Left ventricle myocardium inferior (tissue), 1 donor: ENCODE measurements around the gene USP17L18. TPM values are rescaled to one million over a fixed set of nuclear protein-coding genes. Genes with fewer than 3 reads are reported as not detected.
"Not testable (repeated sequence)": the region's sequence is repeated elsewhere in the genome, so short reads cannot be mapped to it uniquely, and the experiment has no call there.

Experiments
- DNase-seq: peaks from one replicate; pipeline ENCODE4 v3.0.0-alpha.2; 2020
- H3K27ac ChIP-seq: fragments of 200-600 bp; replicated peaks from 2 replicates; pipeline ENCODE4 v1.8.0; 2021
- H3K27me3 ChIP-seq: fragments of 200-600 bp; 2 replicates; pipeline ENCODE4 v1.8.0; 2021; ENCODE audit warnings: low read depth
- H3K36me3 ChIP-seq: fragments of 200-600 bp; 2 replicates; pipeline ENCODE4 v1.8.0; 2021
- H3K4me1 ChIP-seq: fragments of 200-600 bp; 2 replicates; pipeline ENCODE4 v1.8.0; 2021
- H3K4me3 ChIP-seq: fragments of 200-600 bp; 2 replicates; pipeline ENCODE4 v1.8.0; 2021; ENCODE audit warnings: mild to moderate bottlenecking, moderate library complexity
- H3K9me3 ChIP-seq: fragments of 200-600 bp; replicated peaks from 2 replicates; pipeline ENCODE4 v1.8.0; 2021
- intact Hi-C: fragments of 100-400 bp; cut with micrococcal nuclease; formaldehyde crosslinking; loops from one replicate; pipeline ENCODE4 v1.11.0; 2022
- long read RNA-seq: library from polyadenylated mRNA; unstranded; transcript quantifications from one replicate; pipeline ENCODE4 v2.0.0, GENCODE V29; 2021
- total RNA-seq: library from RNA; stranded (reverse); fragmentation: NEBNext Ultra II Directional; extraction: Animal tissue kit (Norgen Biotek cat#: 25700); gene quantifications from one replicate; pipeline ENCODE4 v1.2.1, GENCODE V29; 2021
- donor health status: DM: no; HTN: yes; CAD: no; lungs with severe emphysema.

USP17L18 gene, protein sequence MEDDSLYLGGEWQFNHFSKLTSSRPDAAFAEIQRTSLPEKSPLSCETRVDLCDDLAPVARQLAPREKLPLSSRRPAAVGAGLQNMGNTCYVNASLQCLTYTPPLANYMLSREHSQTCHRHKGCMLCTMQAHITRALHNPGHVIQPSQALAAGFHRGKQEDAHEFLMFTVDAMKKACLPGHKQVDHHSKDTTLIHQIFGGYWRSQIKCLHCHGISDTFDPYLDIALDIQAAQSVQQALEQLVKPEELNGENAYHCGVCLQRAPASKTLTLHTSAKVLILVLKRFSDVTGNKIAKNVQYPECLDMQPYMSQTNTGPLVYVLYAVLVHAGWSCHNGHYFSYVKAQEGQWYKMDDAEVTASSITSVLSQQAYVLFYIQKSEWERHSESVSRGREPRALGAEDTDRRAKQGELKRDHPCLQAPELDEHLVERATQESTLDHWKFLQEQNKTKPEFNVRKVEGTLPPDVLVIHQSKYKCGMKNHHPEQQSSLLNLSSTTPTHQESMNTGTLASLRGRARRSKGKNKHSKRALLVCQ
- total RNA-seq, result not detected
- long read RNA-seq, result 0 reads

DNA sequence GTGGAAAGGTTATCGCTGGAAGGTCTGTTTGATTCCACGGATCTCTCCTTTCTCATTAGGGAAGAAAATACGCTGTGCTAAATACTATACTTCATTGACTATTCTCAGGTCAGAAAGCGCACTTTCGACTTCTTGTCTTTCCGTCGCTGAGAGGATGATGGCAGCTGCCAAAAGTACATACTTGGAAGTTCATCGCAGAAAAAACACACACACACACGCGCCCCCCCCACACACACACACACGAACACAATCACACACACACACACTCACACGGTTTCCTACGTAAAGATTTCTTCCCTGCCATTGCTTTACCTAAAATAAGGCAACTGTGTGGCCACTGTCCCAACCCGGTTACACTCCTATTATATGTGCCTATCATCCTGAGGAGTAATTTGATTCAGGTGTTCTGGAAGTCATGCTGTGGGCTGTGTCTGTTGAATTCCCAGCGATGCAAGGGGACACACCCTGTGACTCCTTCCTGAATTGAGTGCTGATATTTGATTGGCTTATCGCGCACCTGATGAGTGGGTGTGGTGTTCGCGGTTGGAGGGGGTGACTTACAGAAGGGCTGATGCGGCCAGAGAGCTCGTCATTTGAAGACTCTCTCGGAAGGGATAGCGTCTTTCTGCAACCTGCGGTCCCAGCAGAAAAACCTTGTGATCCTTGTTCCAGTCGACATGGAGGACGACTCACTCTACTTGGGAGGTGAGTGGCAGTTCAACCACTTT, at the start of gene USP17L18:
TSS of gene USP17L18 (plus strand) at position 678 of the 728 bp plus-strand sequence. CDS start at position 678, 0 bp downstream.
- H3K9me3 ChIP-seq, intact Hi-C loops, H3K4me1 ChIP-seq, H3K27ac ChIP-seq, H3K36me3 ChIP-seq, H3K27me3 ChIP-seq, H3K4me3 ChIP-seq: not testable (repeated sequence)
- DNase-seq, result peak; percentile 2

DNA sequence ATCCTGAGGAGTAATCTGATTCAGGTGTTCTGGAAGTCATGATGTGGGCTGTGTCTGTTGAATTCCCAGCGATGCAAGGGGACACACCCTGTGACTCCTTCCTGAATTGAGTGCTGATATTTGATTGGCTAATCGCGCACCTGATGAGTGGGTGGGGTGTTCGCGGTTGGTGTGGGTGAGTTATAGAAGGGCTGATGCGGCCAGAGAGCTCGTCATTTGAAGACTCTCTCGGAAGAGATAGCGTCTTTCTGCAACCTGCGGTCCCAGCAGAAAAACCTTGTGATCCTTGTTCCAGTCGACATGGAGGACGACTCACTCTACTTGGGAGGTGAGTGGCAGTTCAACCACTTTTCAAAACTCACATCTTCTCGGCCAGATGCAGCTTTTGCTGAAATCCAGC, 38.1 kb upstream of the USP17L18 start, which contains the start of gene USP17L10:
TSS of gene USP17L10 (plus strand) at position 301 of the 400 bp plus-strand sequence. CDS start at position 301, 0 bp downstream.
- intact Hi-C loops, result not testable (repeated sequence)

DNA sequence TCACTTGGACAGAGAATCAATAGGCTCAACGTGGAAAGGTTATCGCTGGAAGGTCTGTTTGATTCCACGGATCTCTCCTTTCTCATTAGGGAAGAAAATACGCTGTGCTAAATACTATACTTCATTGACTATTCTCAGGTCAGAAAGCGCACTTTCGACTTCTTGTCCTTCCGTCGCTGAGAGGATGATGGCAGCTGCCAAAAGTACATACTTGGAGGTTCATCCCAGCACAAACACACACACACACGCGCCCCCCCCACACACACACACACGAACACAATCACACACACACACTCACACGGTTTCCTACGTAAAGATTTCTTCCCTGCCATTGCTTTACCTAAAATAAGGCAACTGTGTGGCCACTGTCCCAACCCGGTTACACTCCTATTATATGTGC, 33.7 kb upstream of the USP17L18 start:
- H3K4me1 ChIP-seq, intact Hi-C loops, H3K36me3 ChIP-seq, DNase-seq, H3K4me3 ChIP-seq, H3K27me3 ChIP-seq, H3K9me3 ChIP-seq, H3K27ac ChIP-seq: not testable (repeated sequence)

More for the DNA sequence above, 38.1 kb upstream of the USP17L18 start, which contains the start of gene USP17L10:
- not testable (repeated sequence) for H3K9me3 ChIP-seq, H3K27ac ChIP-seq, H3K4me3 ChIP-seq, H3K27me3 ChIP-seq, H3K4me1 ChIP-seq, DNase-seq, H3K36me3 ChIP-seq

DNA sequence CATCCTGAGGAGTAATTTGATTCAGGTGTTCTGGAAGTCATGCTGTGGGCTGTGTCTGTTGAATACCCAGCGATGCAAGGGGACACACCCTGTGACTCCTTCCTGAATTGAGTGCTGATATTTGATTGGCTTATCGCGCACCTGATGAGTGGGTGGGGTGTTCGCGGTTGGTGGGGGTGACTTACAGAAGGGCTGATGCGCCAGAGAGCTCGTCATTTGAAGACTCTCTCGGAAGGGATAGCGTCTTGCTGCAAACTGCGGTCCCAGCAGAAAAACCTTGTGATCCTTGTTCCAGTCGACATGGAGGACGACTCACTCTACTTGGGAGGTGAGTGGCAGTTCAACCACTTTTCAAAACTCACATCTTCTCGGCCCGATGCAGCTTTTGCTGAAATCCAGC, 33.3 kb upstream of the USP17L18 start, which contains the start of gene USP17L11:
TSS of gene USP17L11 (plus strand) at position 301 of the 400 bp plus-strand sequence. CDS start at position 301, 0 bp downstream.
- DNase-seq, intact Hi-C loops, H3K9me3 ChIP-seq, H3K4me3 ChIP-seq, H3K27ac ChIP-seq, H3K4me1 ChIP-seq, H3K27me3 ChIP-seq, H3K36me3 ChIP-seq: not testable (repeated sequence)

DNA sequence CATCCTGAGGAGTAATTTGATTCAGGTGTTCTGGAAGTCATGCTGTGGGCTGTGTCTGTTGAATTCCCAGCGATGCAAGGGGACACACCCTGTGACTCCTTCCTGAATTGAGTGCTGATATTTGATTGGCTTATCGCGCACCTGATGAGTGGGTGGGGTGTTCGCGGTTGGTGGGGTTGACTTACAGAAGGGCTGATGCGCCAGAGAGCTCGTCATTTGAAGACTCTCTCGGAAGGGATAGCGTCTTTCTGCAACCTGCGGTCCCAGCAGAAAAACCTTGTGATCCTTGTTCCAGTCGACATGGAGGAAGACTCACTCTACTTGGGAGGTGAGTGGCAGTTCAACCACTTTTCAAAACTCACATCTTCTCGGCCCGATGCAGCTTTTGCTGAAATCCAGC, 28.6 kb upstream of the USP17L18 start, which contains the start of gene USP17L12:
TSS of gene USP17L12 (plus strand) at position 301 of the 400 bp plus-strand sequence. CDS start at position 301, 0 bp downstream.
- H3K9me3 ChIP-seq, H3K36me3 ChIP-seq, H3K27me3 ChIP-seq, H3K4me3 ChIP-seq, H3K4me1 ChIP-seq, intact Hi-C loops, H3K27ac ChIP-seq, DNase-seq: not testable (repeated sequence)

DNA sequence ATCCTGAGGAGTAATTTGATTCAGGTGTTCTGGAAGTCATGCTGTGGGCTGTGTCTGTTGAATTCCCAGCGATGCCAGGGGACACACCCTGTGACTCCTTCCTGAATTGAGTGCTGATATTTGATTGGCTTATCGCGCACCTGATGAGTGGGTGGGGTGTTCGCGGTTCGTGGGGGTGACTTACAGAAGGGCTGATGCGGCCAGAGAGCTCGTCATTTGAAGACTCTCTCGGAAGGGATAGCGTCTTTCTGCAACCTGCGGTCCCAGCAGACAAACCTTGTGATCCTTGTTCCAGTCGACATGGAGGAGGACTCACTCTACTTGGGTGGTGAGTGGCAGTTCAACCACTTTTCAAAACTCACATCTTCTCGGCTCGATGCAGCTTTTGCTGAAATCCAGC, 23.8 kb upstream of the USP17L18 start, which contains the start of gene USP17L13:
TSS of gene USP17L13 (plus strand) at position 301 of the 400 bp plus-strand sequence. CDS start at position 301, 0 bp downstream.
- H3K36me3 ChIP-seq, H3K27ac ChIP-seq, H3K4me3 ChIP-seq, H3K9me3 ChIP-seq, H3K4me1 ChIP-seq, H3K27me3 ChIP-seq, intact Hi-C loops, DNase-seq: not testable (repeated sequence)

DNA sequence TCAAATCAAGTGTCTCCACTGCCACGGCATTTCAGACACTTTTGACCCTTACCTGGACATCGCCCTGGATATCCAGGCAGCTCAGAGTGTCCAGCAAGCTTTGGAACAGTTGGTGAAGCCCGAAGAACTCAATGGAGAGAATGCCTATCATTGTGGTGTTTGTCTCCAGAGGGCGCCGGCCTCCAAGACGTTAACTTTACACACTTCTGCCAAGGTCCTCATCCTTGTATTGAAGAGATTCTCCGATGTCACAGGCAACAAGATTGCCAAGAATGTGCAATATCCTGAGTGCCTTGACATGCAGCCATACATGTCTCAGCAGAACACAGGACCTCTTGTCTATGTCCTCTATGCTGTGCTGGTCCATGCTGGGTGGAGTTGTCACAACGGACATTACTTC, 18.2 kb upstream of the USP17L18 start:
- H3K36me3 ChIP-seq, H3K9me3 ChIP-seq, H3K4me1 ChIP-seq, H3K27me3 ChIP-seq, DNase-seq, H3K27ac ChIP-seq, H3K4me3 ChIP-seq, intact Hi-C loops: not testable (repeated sequence)

DNA sequence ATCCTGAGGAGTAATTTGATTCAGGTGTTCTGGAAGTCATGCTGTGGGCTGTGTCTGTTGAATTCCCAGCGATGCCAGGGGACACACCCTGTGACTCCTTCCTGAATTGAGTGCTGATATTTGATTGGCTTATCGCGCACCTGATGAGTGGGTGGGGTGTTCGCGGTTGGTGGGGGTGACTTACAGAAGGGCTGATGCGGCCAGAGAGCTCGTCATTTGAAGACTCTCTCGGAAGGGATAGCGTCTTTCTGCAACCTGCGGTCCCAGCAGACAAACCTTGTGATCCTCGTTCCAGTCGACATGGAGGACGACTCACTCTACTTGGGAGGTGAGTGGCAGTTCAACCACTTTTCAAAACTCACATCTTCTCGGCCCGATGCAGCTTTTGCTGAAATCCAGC, 14.3 kb upstream of the USP17L18 start, which contains the start of gene USP17L15:
TSS of gene USP17L15 (plus strand) at position 301 of the 400 bp plus-strand sequence. CDS start at position 301, 0 bp downstream.
- intact Hi-C loops, H3K36me3 ChIP-seq, H3K9me3 ChIP-seq, H3K27ac ChIP-seq, H3K27me3 ChIP-seq, DNase-seq, H3K4me3 ChIP-seq, H3K4me1 ChIP-seq: not testable (repeated sequence)

DNA sequence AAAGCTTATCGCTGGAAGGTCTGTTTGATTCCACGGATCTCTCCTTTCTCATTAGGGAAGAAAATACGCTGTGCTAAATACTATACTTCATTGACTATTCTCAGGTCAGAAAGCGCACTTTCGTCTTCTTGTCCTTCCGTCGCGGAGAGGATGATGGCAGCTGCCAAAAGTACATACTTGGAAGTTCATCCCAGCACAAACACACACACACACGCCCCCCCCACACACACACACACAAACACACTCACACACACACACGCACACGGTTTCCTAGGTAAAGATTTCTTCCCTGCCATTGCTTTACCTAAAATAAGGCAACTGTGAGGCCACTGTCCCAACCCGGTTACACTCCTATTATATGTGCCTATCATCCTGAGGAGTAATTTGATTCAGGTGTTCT, 10.0 kb upstream of the USP17L18 start:
- DNase-seq, H3K36me3 ChIP-seq, H3K4me3 ChIP-seq, H3K4me1 ChIP-seq, intact Hi-C loops, H3K9me3 ChIP-seq, H3K27me3 ChIP-seq, H3K27ac ChIP-seq: not testable (repeated sequence)

DNA sequence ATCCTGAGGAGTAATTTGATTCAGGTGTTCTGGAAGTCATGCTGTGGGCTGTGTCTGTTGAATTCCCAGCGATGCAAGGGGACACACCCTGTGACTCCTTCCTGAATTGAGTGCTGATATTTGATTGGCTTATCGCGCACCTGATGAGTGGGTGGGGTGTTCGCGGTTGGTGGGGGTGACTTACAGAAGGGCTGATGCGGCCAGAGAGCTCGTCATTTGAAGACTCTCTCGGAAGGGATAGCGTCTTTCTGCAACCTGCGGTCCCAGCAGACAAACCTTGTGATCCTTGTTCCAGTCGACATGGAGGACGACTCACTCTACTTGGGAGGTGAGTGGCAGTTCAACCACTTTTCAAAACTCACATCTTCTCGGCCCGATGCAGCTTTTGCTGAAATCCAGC, 4.9 kb upstream of the USP17L18 start, which contains the start of gene USP17L17:
TSS of gene USP17L17 (plus strand) at position 301 of the 400 bp plus-strand sequence. CDS start at position 301, 0 bp downstream.
- intact Hi-C loops, H3K9me3 ChIP-seq, H3K27me3 ChIP-seq, H3K36me3 ChIP-seq, H3K27ac ChIP-seq, DNase-seq, H3K4me1 ChIP-seq, H3K4me3 ChIP-seq: not testable (repeated sequence)

DNA sequence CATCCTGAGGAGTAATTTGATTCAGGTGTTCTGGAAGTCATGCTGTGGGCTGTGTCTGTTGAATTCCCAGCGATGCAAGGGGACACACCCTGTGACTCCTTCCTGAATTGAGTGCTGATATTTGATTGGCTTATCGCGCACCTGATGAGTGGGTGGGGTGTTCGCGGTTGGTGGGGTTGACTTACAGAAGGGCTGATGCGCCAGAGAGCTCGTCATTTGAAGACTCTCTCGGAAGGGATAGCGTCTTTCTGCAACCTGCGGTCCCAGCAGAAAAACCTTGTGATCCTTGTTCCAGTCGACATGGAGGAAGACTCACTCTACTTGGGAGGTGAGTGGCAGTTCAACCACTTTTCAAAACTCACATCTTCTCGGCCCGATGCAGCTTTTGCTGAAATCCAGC, 4.6 kb downstream of the USP17L18 start, which contains the start of gene USP17L19:
TSS of gene USP17L19 (plus strand) at position 301 of the 400 bp plus-strand sequence. CDS start at position 301, 0 bp downstream.
- intact Hi-C loops, H3K9me3 ChIP-seq, H3K4me3 ChIP-seq: not testable (repeated sequence)

DNA sequence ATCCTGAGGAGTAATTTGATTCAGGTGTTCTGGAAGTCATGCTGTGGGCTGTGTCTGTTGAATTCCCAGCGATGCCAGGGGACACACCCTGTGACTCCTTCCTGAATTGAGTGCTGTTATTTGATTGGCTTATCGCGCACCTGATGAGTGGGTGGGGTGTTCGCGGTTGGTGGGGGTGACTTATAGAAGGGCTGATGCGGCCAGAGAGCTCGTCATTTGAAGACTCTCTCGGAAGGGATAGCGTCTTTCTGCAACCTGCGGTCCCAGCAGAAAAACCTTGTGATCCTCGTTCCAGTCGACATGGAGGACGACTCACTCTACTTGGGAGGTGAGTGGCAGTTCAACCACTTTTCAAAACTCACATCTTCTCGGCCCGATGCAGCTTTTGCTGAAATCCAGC, 9.4 kb downstream of the USP17L18 start, which contains the start of gene USP17L20:
TSS of gene USP17L20 (plus strand) at position 301 of the 400 bp plus-strand sequence. CDS start at position 301, 0 bp downstream.
- DNase-seq, H3K27ac ChIP-seq, H3K4me3 ChIP-seq, intact Hi-C loops, H3K27me3 ChIP-seq, H3K4me1 ChIP-seq, H3K36me3 ChIP-seq, H3K9me3 ChIP-seq: not testable (repeated sequence)

More for the DNA sequence above, 4.6 kb downstream of the USP17L18 start, which contains the start of gene USP17L19:
- not testable (repeated sequence) for H3K36me3 ChIP-seq, H3K27ac ChIP-seq, DNase-seq, H3K4me1 ChIP-seq, H3K27me3 ChIP-seq

DNA sequence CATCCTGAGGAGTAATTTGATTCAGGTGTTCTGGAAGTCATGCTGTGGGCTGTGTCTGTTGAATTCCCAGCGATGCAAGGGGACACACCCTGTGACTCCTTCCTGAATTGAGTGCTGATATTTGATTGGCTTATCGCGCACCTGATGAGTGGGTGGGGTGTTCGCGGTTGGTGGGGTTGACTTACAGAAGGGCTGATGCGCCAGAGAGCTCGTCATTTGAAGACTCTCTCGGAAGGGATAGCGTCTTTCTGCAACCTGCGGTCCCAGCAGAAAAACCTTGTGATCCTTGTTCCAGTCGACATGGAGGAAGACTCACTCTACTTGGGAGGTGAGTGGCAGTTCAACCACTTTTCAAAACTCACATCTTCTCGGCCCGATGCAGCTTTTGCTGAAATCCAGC, 14.1 kb downstream of the USP17L18 start, which contains the start of gene USP17L21:
TSS of gene USP17L21 (plus strand) at position 301 of the 400 bp plus-strand sequence. CDS start at position 301, 0 bp downstream.
- H3K27me3 ChIP-seq, H3K4me3 ChIP-seq, DNase-seq, intact Hi-C loops, H3K9me3 ChIP-seq, H3K27ac ChIP-seq, H3K36me3 ChIP-seq, H3K4me1 ChIP-seq: not testable (repeated sequence)
